G401.6 (cell line): ENCODE results near the gene GPRC5C.
"Not testable (repeated sequence)": the region's sequence is repeated elsewhere in the genome, so short reads cannot be mapped to it uniquely, and the experiment has no call there.

Source experiments
- FAIRE-seq: peaks from 2 replicates; lab custom pipeline; 2012; peaks lifted over from hg19 to GRCh38; lab: Jason Lieb, UNC

Gene GPRC5C

GRCh38 chr17:74405311-74405710 is 26.6 kb upstream of the GPRC5C start:
- FAIRE-seq = not testable (repeated sequence)

GRCh38 chr17:74407384-74407783 is 24.5 kb upstream of the GPRC5C start:
- no peak for FAIRE-seq

- no peak for FAIRE-seq
Measured at GRCh38 chr17:74408262-74408661, 23.6 kb upstream of the GPRC5C start.

GRCh38 chr17:74408815-74409214 is 23.1 kb upstream of the GPRC5C start:
- FAIRE-seq = no peak

GRCh38 chr17:74410001-74410443 is 21.9 kb upstream of the GPRC5C start:
- FAIRE-seq = no peak

GRCh38 chr17:74412581-74412980 is 19.3 kb upstream of the GPRC5C start:
- FAIRE-seq = no peak

GRCh38 chr17:74413491-74413890 is 18.4 kb upstream of the GPRC5C start:
- FAIRE-seq = no peak

- FAIRE-seq = no peak
Measured at GRCh38 chr17:74414510-74414909, 17.4 kb upstream of the GPRC5C start.

- FAIRE-seq = no peak
Measured at GRCh38 chr17:74415608-74416396, 16.1 kb upstream of the GPRC5C start.

- FAIRE-seq = no peak
Measured at GRCh38 chr17:74417178-74418045, 14.5 kb upstream of the GPRC5C start.

- no peak for FAIRE-seq
Measured at GRCh38 chr17:74419928-74420411, 11.9 kb upstream of the GPRC5C start.

GRCh38 chr17:74424117-74424516 is 7.8 kb upstream of the GPRC5C start:
- FAIRE-seq = no peak

- FAIRE-seq = no peak
Measured at GRCh38 chr17:74424657-74425056, 7.2 kb upstream of the GPRC5C start.

- FAIRE-seq = no peak
Measured at GRCh38 chr17:74426551-74427047, 5.3 kb upstream of the GPRC5C start.

GRCh38 chr17:74427048-74427762 is 4.7 kb upstream of the GPRC5C start:
- FAIRE-seq = no peak

- no peak for FAIRE-seq
Measured at GRCh38 chr17:74427763-74428153, 4.1 kb upstream of the GPRC5C start.

- FAIRE-seq = no peak
Measured at GRCh38 chr17:74429604-74430384, 2.1 kb upstream of the GPRC5C start.

GRCh38 chr17:74430385-74430705 is 1.5 kb upstream of the GPRC5C start:
- no peak for FAIRE-seq

GRCh38 chr17:74430706-74431567 is 951 bp upstream of the GPRC5C start:
- no peak for FAIRE-seq

GRCh38 chr17:74432424-74432690 is 469 bp downstream of the GPRC5C start:
- FAIRE-seq = no peak
